Activated CD4-positive, alpha-beta T cell treated with anti-CD3 and anti-CD28 coated beads, Interleukin-2, amount 10 ng/mL, durations not matched to agents 7 days and 5 days (primary cell): ENCODE measurements around the gene POLR2A. TPM values are rescaled to one million over a fixed set of nuclear protein-coding genes. Genes with fewer than 3 reads are reported as not detected.

Experiments
- CTCF ChIA-PET: fragments of 350-600 bp; sonication (Branson Sonifier 250); formaldehyde crosslinking; loops from one replicate; lab custom pipeline; 2021; ENCODE audit warnings: antibody characterized with exemption; lab: Charles Lee
- POLR2A ChIA-PET: fragments of 350-600 bp; sonication (Branson Sonifier 250); formaldehyde crosslinking; loops from one replicate; lab custom pipeline; 2021; ENCODE audit warnings: antibody characterized with exemption; lab: Charles Lee
- DNase-seq: peaks from one replicate; pipeline ENCODE4 v3.0.0-alpha.2; 2020
- H3K27ac Mint-ChIP-seq: one replicate; pipeline ENCODE4 v1.8.0; 2021; ENCODE audit warnings: mild to moderate bottlenecking, moderate library complexity, mixed read lengths
- H3K27me3 Mint-ChIP-seq: one replicate; pipeline ENCODE4 v1.8.0; 2021; ENCODE audit warnings: mixed read lengths
- H3K36me3 Mint-ChIP-seq: one replicate; pipeline ENCODE4 v1.8.0; 2021; ENCODE audit warnings: low read depth, mixed read lengths
- H3K4me1 Mint-ChIP-seq: one replicate; pipeline ENCODE4 v1.8.0; 2021; ENCODE audit warnings: mixed read lengths
- H3K4me3 Mint-ChIP-seq: one replicate; pipeline ENCODE4 v1.8.0; 2021; ENCODE audit warnings: mild to moderate bottlenecking, moderate library complexity, mixed read lengths
- H3K9me3 Mint-ChIP-seq: one replicate; pipeline ENCODE4 v1.8.0; 2021; ENCODE audit warnings: mixed read lengths
- total RNA-seq, 2 experiments: library from RNA; stranded (reverse); gene quantifications; one replicate each; pipeline ENCODE4 v1.2.3, GENCODE V29; 2021

The POLR2A gene
- 100 to 1,000 TPM; 175 to 201 TPM for total RNA-seq

GRCh38 chr17:7484067-7484918, at the start of gene POLR2A:
Gene POLR2A (plus strand): TSS chr17:7484366.
- DNase-seq = peak; percentile 96
- no peaks in the 10 kb centered on the region for H3K9me3 Mint-ChIP-seq
- H3K36me3 Mint-ChIP-seq = peaks cover 36% of the 10 kb centered on the region
- ChIA-PET CTCF (interaction anchor here (1.2 to 2.1 kb wide), 2 partner anchors 48 to 76 kb away, joined by 4 to 7 read pairs; no protein-coding TSS in a partner anchor), POLR2A (interaction anchor here (0.6 to 1.1 kb wide), 3 partner anchors 25 to 86 kb away, joined by 3 to 5 read pairs (median 3); no protein-coding TSS in a partner anchor)
- H3K4me1 Mint-ChIP-seq = peaks cover 70% of the 10 kb centered on the region
- H3K4me3 Mint-ChIP-seq = peak within 1 kb of the TSS; percentile 94
- H3K27ac Mint-ChIP-seq = peak within 1 kb of the TSS; percentile 99
- no peaks in the 10 kb centered on the region for H3K27me3 Mint-ChIP-seq

GRCh38 chr17:7435676-7436555, 48.2 kb upstream of the POLR2A start:
- Mint-ChIP-seq H3K27ac (peak overlapping the region; percentile 97), H3K9me3 (no peaks in the 10 kb centered on the region), H3K27me3 (peaks cover 17% of the 10 kb centered on the region), H3K36me3 (peaks cover 24% of the 10 kb centered on the region), H3K4me3 (peak overlapping the region; percentile 87), H3K4me1 (peaks cover 43% of the 10 kb centered on the region)
- ChIA-PET CTCF (interaction anchor here (0.5 to 4.2 kb wide), 38 partner anchors 9 to 252 kb away, joined by 3 to 45 read pairs (median 5); partner anchors contain the start of genes ACAP1, CHRNB1, FXR2 and KCTD11), POLR2A (interaction anchor here (0.6 to 1.6 kb wide), 5 partner anchors 16 to 250 kb away, joined by 3 to 4 read pairs (median 3); partner anchors contain the start of gene POLR2A)
- DNase-seq = peak; percentile 71

- H3K9me3 Mint-ChIP-seq = no peaks in the 10 kb centered on the region
- H3K27me3 Mint-ChIP-seq = peaks cover 23% of the 10 kb centered on the region
- ChIA-PET POLR2A (interaction anchor here (0.7 to 1.6 kb wide), 3 partner anchors 15 to 126 kb away, joined by 3 to 4 read pairs (median 3); partner anchors contain the start of gene POLR2A), CTCF (interaction anchor here (0.6 to 4.2 kb wide), 51 partner anchors 8 to 198 kb away, joined by 3 to 45 read pairs (median 4); partner anchors contain the start of genes ACAP1, CD68, CHRNB1 and FXR2)
- peaks cover 24% of the 10 kb centered on the region for H3K36me3 Mint-ChIP-seq
- peak; percentile 81 for DNase-seq
- peaks cover 43% of the 10 kb centered on the region for H3K4me1 Mint-ChIP-seq
- H3K27ac Mint-ChIP-seq = peak overlapping the region; percentile 97
- peak overlapping the region; percentile 87 for H3K4me3 Mint-ChIP-seq
Measured at GRCh38 chr17:7436556-7437368, 47.4 kb upstream of the POLR2A start.

GRCh38 chr17:7437369-7437863, 46.8 kb upstream of the POLR2A start:
- Mint-ChIP-seq H3K9me3 (no peaks in the 10 kb centered on the region), H3K27me3 (peaks cover 27% of the 10 kb centered on the region), H3K4me1 (peaks cover 43% of the 10 kb centered on the region), H3K36me3 (peaks cover 24% of the 10 kb centered on the region), H3K27ac (no peak overlapping the region), H3K4me3 (peak overlapping the region; percentile 87)
- POLR2A ChIA-PET = no interaction called here
- CTCF ChIA-PET = interaction anchor here (0.7 to 4.2 kb wide), 39 partner anchors 7 to 198 kb away, joined by 3 to 45 read pairs (median 5); partner anchors contain the start of genes ACAP1, CD68, CHRNB1 and GABARAP
- DNase-seq = no peak

GRCh38 chr17:7437950-7438614, 46.1 kb upstream of the POLR2A start:
- H3K36me3 Mint-ChIP-seq = peaks cover 24% of the 10 kb centered on the region
- peak overlapping the region; percentile 69 for H3K4me3 Mint-ChIP-seq
- peaks cover 29% of the 10 kb centered on the region for H3K27me3 Mint-ChIP-seq
- ChIA-PET CTCF (interaction anchor here (0.8 to 4.2 kb wide), 4 partner anchors 9 to 123 kb away, joined by 3 to 45 read pairs (median 13); partner anchors contain the start of genes KCTD11 and TMEM95), POLR2A (no interaction called here)
- no peaks in the 10 kb centered on the region for H3K9me3 Mint-ChIP-seq
- peaks cover 43% of the 10 kb centered on the region for H3K4me1 Mint-ChIP-seq
- peak; percentile 57 for DNase-seq
- H3K27ac Mint-ChIP-seq = peak overlapping the region; percentile 80

- Mint-ChIP-seq H3K4me1 (peaks cover 43% of the 10 kb centered on the region), H3K36me3 (peaks cover 26% of the 10 kb centered on the region), H3K9me3 (no peaks in the 10 kb centered on the region), H3K27ac (no peak overlapping the region), H3K4me3 (peak overlapping the region; percentile 69), H3K27me3 (peaks cover 33% of the 10 kb centered on the region)
- DNase-seq = no peak
- ChIA-PET POLR2A (no interaction called here), CTCF (interaction anchor here (0.8 to 1.4 kb wide), 4 partner anchors 8 to 122 kb away, joined by 3 to 4 read pairs (median 4); no protein-coding TSS in a partner anchor)
Measured at GRCh38 chr17:7438656-7439460, 45.3 kb upstream of the POLR2A start.

- Mint-ChIP-seq H3K4me1 (peaks cover 43% of the 10 kb centered on the region), H3K27me3 (peaks cover 41% of the 10 kb centered on the region)
- no peak for DNase-seq
Measured at GRCh38 chr17:7439462-7440112, 44.6 kb upstream of the POLR2A start, which contains the start of gene FGF11. Gene FGF11 (plus strand): TSS chr17:7439512. CDS start chr17:7439621, 109 bp downstream.

GRCh38 chr17:7440113-7440833, 43.9 kb upstream of the POLR2A start:
- ChIA-PET POLR2A (no interaction called here), CTCF (interaction anchor here (0.5 to 1.9 kb wide), 9 partner anchors 12 to 144 kb away, joined by 3 to 10 read pairs (median 4); partner anchors contain the start of gene TMEM95)
- Mint-ChIP-seq H3K9me3 (no peaks in the 10 kb centered on the region), H3K4me3 (peak overlapping the region; percentile 80), H3K27ac (peak overlapping the region; percentile 51), H3K27me3 (peaks cover 45% of the 10 kb centered on the region), H3K36me3 (peaks cover 27% of the 10 kb centered on the region), H3K4me1 (peaks cover 45% of the 10 kb centered on the region)
- DNase-seq = peak; percentile 43

More at GRCh38 chr17:7439462-7440112, 44.6 kb upstream of the POLR2A start, which contains the start of gene FGF11:
- ChIA-PET POLR2A (no interaction called here), CTCF (interaction anchor here (1.2 to 1.4 kb wide), 2 partner anchors 13 to 121 kb away, joined by 4 read pairs; no protein-coding TSS in a partner anchor)
- Mint-ChIP-seq H3K4me3 (peak within 1 kb of the TSS; percentile 80), H3K27ac (peak within 1 kb of the TSS; percentile 51), H3K36me3 (peaks cover 27% of the 10 kb centered on the region), H3K9me3 (no peaks in the 10 kb centered on the region)

GRCh38 chr17:7440834-7441195, 43.4 kb upstream of the POLR2A start:
- H3K36me3 Mint-ChIP-seq = peaks cover 28% of the 10 kb centered on the region
- no peak overlapping the region for H3K27ac Mint-ChIP-seq
- ChIA-PET POLR2A (no interaction called here), CTCF (interaction anchor here (0.9 to 1.9 kb wide), 7 partner anchors 14 to 145 kb away, joined by 3 to 10 read pairs (median 4); partner anchors contain the start of gene TMEM95)
- DNase-seq = peak; percentile 19
- peak overlapping the region; percentile 80 for H3K4me3 Mint-ChIP-seq
- no peaks in the 10 kb centered on the region for H3K9me3 Mint-ChIP-seq
- H3K4me1 Mint-ChIP-seq = peaks cover 47% of the 10 kb centered on the region
- H3K27me3 Mint-ChIP-seq = peaks cover 50% of the 10 kb centered on the region
